Measurements from ENCODE around the gene RANGRF. TPM values are rescaled to one million over a fixed set of nuclear protein-coding genes. Genes with fewer than 3 reads are reported as not detected.
"Not testable (repeated sequence)": the region's sequence is repeated elsewhere in the genome, so short reads cannot be mapped to it uniquely, and the experiment has no call there.

RANGRF gene
- total and polyA plus RNA-seq, 10 donors, result 18.9 to 55.9 (median 23.1) TPM

DNA sequence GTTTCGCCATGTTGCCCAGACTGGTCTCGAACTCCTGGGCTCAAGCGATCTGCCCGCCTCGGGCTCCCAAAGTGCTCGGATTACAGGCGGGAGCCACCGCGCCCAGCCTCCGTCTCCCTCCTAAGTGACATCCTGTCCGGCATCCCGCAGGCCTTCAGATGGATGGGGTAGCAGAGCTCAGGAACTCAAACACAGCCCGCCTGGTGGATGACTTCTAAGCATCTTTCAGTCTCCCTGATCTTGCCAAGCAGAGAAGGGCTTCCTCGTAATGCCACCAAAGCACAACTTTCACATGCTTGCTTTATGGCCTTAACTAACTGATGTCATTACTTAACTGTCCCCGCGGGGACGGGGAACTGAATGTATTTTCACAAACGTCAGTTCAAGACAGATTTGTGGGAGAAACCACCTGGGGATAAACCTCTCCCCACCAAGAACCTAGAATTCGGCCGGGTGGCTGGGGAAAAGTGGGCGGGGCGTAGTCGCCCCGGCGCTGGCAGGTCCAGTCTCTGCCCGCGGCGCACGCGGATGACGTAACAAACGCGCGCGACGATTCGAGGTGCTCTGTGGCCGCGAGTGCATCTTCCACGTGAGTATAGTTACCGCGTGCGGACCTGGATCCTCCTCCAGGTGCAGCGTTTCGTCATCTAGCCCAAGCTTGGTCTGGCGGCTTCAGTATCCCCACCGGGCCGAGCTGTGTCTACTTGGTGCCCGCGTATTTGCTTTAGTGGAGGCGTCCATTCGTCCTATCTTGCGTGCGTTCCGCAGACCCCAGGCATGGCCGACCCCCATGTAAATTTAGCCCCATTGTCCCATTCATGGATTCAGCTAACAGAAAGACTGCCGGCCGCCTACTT, 39.5 kb upstream of the RANGRF start, which contains the start of gene PFAS:
TSS of gene PFAS (plus strand) at position 539 of the 857 bp plus-strand sequence. CDS start 4,649 bp downstream, outside the sequence.
- DNase-seq, result peak; percentile 100
- Histone ChIP-seq H3K27me3 (replicated peaks in 1 of 7) (no peaks in the 10 kb centered on the region), H3K4me3 (peak within 1 kb of the TSS; percentile 62 to 90 (median 77)), H3K36me3 (peaks cover 0 to 23% (median 11%) of the 10 kb centered on the region in 6 donors), H3K9me3 (no peaks in the 10 kb centered on the region), H3K4me1 (peaks cover 7 to 45% (median 38%) of the 10 kb centered on the region in 6 donors), H3K27ac (peak within 1 kb of the TSS; percentile 99 to 100 (median 99))
- 0 to 1% (median 0%) methylated on average over 30 to 58 of the region's 58 CpGs for WGBS, 5 donors
- TF ChIP-seq CTCF (IDR thresholded peaks at IDR 0.05 in 8 of 11, conservative IDR thresholded peaks at IDR 0.05 in 3 of 11), result peak in 3 of 11 experiments; percentile 3 to 36 (median 12)
- peak; percentile 90 to 95 (median 92) for TF ChIP-seq POLR2AphosphoS5 (IDR thresholded peaks at IDR 0.05)
- TF ChIP-seq POLR2A (IDR thresholded peaks at IDR 0.05), result peak in 2 of 3 donors; percentile 20 to 51
- intact Hi-C loops (cut with DNase I; ENCODE audit: low total_unique reads), result no loop called here

DNA sequence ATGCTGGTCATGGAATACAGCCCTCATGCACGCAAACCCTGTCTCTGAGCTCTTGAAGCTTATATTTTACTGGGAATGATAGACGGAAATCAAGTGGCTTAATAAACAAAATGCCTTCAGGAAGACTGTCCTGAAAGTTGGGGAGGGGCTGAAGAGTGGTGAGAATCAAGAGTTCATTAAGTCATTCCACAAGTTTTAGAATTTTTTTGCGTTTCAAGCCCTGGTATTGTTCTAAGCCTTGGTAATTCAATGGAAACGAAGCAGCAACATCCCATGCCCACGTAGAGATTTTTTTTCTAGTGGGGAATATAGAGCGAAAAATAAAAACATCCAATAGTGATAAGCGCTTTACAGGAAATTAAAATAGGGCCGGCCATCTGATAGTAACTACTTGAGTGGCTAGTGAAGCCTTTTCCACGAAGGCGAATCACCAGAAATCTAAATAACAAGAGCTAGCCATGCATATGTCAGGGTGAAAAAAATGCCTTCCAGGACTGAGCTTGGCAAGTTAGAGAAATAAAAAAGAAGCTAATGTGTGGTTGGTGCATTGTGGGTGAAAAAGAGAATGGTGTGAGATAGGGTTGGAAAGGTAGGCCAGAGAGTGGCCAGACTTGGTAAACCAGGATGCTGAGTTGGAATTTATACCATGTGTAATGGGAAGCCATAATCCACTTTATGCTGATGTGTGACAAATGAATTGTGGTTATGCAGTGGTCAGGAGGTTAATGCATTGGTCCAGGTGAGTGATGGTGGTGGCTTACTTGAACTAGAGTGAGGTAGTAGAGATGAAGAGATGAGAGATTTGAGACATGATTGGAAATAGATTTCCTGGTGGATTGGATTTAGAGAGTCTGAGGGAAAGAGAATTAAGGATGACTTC, 38.6 kb upstream of the RANGRF start:
- Histone ChIP-seq H3K4me1 (peaks cover 7 to 36% (median 32%) of the 10 kb centered on the region in 6 donors), H3K4me3 (peak overlapping the region; percentile 62 to 90 (median 77)), H3K9me3 (no peaks in the 10 kb centered on the region), H3K27me3 (replicated peaks in 1 of 7) (no peaks in the 10 kb centered on the region), H3K36me3 (peaks cover 0 to 24% (median 16%) of the 10 kb centered on the region in 6 donors), H3K27ac (peak overlapping the region; percentile 99 to 100 (median 99))
- intact Hi-C loops (cut with DNase I; ENCODE audit: low total_unique reads), result no loop called here
- no peak for DNase-seq
- WGBS, 5 donors, result 13 to 19% (median 15%) methylated on average over 10 of the region's 10 CpGs
- TF ChIP-seq CTCF (IDR thresholded peaks at IDR 0.05 in 8 of 11, conservative IDR thresholded peaks at IDR 0.05 in 3 of 11) (no peak), POLR2AphosphoS5 (IDR thresholded peaks at IDR 0.05) (no peak), POLR2A (IDR thresholded peaks at IDR 0.05) (no peak)

GRCh38 chr17:8251411-8251810, 37.1 kb upstream of the RANGRF start:
- intact Hi-C loops (cut with DNase I; ENCODE audit: low total_unique reads), result not testable (repeated sequence)

GRCh38 chr17:8253801-8254200, 34.7 kb upstream of the RANGRF start:
- Histone ChIP-seq H3K9me3 (no peaks in the 10 kb centered on the region), H3K36me3 (peaks cover 3 to 53% (median 44%) of the 10 kb centered on the region in 6 donors), H3K27me3 (replicated peaks in 1 of 7) (no peaks in the 10 kb centered on the region), H3K4me1 (peaks cover 7 to 15% (median 13%) of the 10 kb centered on the region in 6 donors), H3K4me3 (no peak overlapping the region), H3K27ac (no peak overlapping the region)
- no peak for TF ChIP-seq CTCF (IDR thresholded peaks at IDR 0.05 in 8 of 11, conservative IDR thresholded peaks at IDR 0.05 in 3 of 11)
- no peak for TF ChIP-seq POLR2A (IDR thresholded peaks at IDR 0.05)
- TF ChIP-seq POLR2AphosphoS5 (IDR thresholded peaks at IDR 0.05), result no peak
- 74 to 95% (median 83%) methylated on average over 8 of the region's 8 CpGs for WGBS, 5 donors
- intact Hi-C loops (cut with DNase I; ENCODE audit: low total_unique reads), result no loop called here
- no peak for DNase-seq

More at GRCh38 chr17:8251411-8251810, 37.1 kb upstream of the RANGRF start:
- H3K27ac ChIP-seq; H3K4me3 ChIP-seq; H3K27me3 ChIP-seq (replicated peaks in 1 of 7); DNase-seq; H3K9me3 ChIP-seq: not testable (repeated sequence)
- peaks cover 0 to 29% (median 26%) of the 10 kb centered on the region in 6 donors for H3K36me3 ChIP-seq
- peaks cover 7 to 22% (median 18%) of the 10 kb centered on the region in 6 donors for H3K4me1 ChIP-seq
- 60 to 100% (median 90%) methylated on average over 2 of the region's 2 CpGs for WGBS, 5 donors

Measured in spleen (tissue), 11 donors.